ENCODE results near the gene SERINC1.
"Not testable (repeated sequence)": the region's sequence is repeated elsewhere in the genome, so short reads cannot be mapped to it uniquely, and the experiment has no call there.

SERINC1 gene

DNA sequence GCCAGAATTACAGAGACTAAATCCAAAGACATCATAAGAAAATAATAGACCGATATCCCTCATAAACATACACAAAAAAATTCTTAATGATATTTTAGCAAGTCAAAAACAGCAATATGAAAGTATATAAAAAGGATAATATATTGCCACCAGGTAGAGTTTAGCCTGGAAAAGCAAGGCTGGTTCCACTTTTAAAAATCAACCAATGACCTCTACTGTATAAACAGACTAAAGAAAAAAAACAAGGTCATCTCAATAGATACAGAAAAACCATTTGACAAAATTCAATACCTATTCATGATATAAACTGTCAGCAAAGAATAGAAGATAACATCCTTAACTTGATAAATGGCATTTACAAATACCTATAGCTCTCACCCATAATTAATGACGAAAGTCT, 9.7 kb downstream of the SERINC1 start:
- H3K4me1 ChIP-seq (ENCODE audit: control insufficient read depth, insufficient read depth, low read length): peaks cover 7% of the 10 kb centered on the region
- H3K4me3 ChIP-seq (ENCODE audit: low read length): no peak overlapping the region
- no peaks in the 10 kb centered on the region for H3K27me3 ChIP-seq (ENCODE audit: control insufficient read depth, insufficient read depth, low read length)
- H3K27ac ChIP-seq (ENCODE audit: low read depth, low read length): no peak overlapping the region
- H3K36me3 ChIP-seq (ENCODE audit: control insufficient read depth, insufficient read depth, low read length): no peaks in the 10 kb centered on the region
- no peak overlapping the region for H3K9ac ChIP-seq (ENCODE audit: low read length)

DNA sequence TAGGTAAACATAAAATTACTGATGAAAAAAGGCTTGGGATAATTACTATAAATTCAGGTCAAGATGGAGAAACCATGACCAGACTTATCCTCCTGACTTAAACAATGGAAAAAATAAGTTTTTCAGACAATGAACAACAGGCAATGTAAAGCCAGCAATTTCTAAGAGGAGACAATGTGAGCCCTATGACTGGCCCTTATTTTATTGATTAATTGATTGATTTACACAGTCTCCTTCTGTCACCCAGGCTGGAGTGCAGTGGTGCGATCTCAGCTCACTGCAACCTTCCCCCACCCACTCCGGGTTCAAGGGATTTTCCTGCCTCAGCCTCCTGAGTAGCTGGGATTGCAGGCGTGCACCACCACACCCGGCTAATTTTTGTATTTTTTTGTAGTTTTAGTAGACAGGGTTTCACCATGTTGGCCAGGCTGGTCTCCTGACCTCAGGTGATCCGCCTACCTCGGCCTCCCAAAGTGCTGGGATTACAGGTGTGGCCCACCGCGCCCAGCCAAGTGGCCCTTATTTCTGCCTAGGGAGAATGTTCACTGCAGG, 11.7 kb downstream of the SERINC1 start:
- not testable (repeated sequence) for H3K4me1 ChIP-seq (ENCODE audit: control insufficient read depth, insufficient read depth, low read length); H3K4me3 ChIP-seq (ENCODE audit: low read length); H3K36me3 ChIP-seq (ENCODE audit: control insufficient read depth, insufficient read depth, low read length); H3K27me3 ChIP-seq (ENCODE audit: control insufficient read depth, insufficient read depth, low read length); H3K27ac ChIP-seq (ENCODE audit: low read depth, low read length); H3K9ac ChIP-seq (ENCODE audit: low read length)

DNA sequence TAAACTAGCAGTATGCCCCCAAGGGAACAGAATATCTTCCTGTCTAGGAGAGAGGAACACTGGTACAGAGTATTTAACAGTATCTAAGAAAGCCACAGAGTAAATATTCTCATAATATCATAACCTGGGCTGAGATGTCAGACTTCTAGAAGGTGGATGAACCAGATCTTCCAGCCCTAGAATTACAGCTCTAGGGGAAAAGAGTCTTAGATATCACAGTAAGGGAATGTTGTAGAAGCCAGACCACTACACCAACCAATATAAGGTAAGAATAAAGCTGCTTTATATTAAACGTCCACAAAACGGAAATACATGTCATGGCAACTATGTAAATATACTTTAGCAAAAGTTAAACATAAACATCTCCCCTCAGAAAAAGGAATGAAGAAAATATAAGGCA, 12.4 kb downstream of the SERINC1 start:
- Histone ChIP-seq H3K27me3 (ENCODE audit: control insufficient read depth, insufficient read depth, low read length) (no peaks in the 10 kb centered on the region), H3K4me3 (ENCODE audit: low read length) (no peak overlapping the region), H3K9ac (ENCODE audit: low read length) (no peak overlapping the region), H3K4me1 (ENCODE audit: control insufficient read depth, insufficient read depth, low read length) (peaks cover 7% of the 10 kb centered on the region), H3K36me3 (ENCODE audit: control insufficient read depth, insufficient read depth, low read length) (no peaks in the 10 kb centered on the region), H3K27ac (ENCODE audit: low read depth, low read length) (no peak overlapping the region)

DNA sequence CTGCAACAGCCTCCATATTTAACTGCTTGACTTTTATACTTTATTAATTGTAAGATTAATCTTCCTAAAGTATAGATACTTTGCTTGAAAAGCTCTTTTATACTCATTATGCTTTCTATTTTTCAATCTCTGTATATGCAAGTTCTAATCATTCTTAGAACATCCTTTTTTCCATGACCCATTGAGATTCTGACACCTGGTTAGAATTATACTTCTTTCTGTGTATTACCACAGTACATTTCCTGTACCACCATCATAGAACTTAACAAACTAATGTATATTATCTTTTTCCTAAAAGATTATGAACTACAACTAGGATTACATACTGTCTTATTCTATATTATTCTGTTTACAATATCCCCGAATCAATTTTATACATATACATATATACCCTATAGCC, 13.5 kb downstream of the SERINC1 start:
- no peak overlapping the region for H3K9ac ChIP-seq (ENCODE audit: low read length)
- no peak overlapping the region for H3K4me3 ChIP-seq (ENCODE audit: low read length)
- peaks cover 5% of the 10 kb centered on the region for H3K4me1 ChIP-seq (ENCODE audit: control insufficient read depth, insufficient read depth, low read length)
- H3K27me3 ChIP-seq (ENCODE audit: control insufficient read depth, insufficient read depth, low read length): no peaks in the 10 kb centered on the region
- no peak overlapping the region for H3K27ac ChIP-seq (ENCODE audit: low read depth, low read length)
- peaks cover 6% of the 10 kb centered on the region for H3K36me3 ChIP-seq (ENCODE audit: control insufficient read depth, insufficient read depth, low read length)

DNA sequence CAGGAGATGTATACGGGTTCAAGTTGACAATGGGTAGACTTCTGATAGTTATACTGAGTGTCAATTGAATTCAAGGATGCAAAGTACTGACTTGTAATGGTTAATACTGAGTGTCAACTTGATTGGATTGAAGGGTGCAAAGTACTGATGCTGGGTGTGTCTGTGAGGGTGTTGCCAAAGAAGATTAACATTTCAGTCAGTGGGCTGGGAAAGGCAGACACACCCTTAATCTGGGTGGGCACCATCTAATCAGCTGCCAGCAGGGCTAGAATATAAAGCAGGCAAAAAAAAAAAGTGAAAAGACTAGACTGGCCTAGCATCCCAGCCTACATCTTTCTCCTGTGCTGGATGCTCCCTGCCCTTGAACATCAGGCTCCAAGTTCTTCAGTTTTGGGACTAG, 16.5 kb downstream of the SERINC1 start:
- not testable (repeated sequence) for H3K4me1 ChIP-seq (ENCODE audit: control insufficient read depth, insufficient read depth, low read length); H3K36me3 ChIP-seq (ENCODE audit: control insufficient read depth, insufficient read depth, low read length); H3K27ac ChIP-seq (ENCODE audit: low read depth, low read length); H3K9ac ChIP-seq (ENCODE audit: low read length); H3K27me3 ChIP-seq (ENCODE audit: control insufficient read depth, insufficient read depth, low read length); H3K4me3 ChIP-seq (ENCODE audit: low read length)

DNA sequence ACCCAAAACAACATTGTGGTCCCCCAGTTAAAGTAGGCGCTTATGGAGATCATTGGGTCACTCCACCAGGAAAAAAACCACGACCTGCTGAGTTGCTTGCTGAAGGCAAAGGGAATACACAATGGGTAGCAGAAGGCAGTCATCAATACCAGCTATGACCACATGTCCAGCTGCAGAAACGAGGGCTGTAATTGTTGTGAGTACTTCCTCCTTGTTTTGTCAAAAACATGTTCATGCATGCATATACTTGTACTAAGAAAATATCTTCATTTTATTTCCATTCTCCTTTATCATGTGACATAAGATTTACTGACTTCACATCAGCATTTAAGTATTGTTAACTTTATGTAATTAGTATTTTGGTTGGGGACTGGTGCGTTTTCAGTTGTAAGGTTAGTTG, 16.9 kb downstream of the SERINC1 start:
- no peak overlapping the region for H3K27ac ChIP-seq (ENCODE audit: low read depth, low read length)
- H3K4me1 ChIP-seq (ENCODE audit: control insufficient read depth, insufficient read depth, low read length): peaks cover 2% of the 10 kb centered on the region
- no peak overlapping the region for H3K9ac ChIP-seq (ENCODE audit: low read length)
- no peaks in the 10 kb centered on the region for H3K27me3 ChIP-seq (ENCODE audit: control insufficient read depth, insufficient read depth, low read length)
- H3K4me3 ChIP-seq (ENCODE audit: low read length): no peak overlapping the region
- peaks cover 6% of the 10 kb centered on the region for H3K36me3 ChIP-seq (ENCODE audit: control insufficient read depth, insufficient read depth, low read length)

DNA sequence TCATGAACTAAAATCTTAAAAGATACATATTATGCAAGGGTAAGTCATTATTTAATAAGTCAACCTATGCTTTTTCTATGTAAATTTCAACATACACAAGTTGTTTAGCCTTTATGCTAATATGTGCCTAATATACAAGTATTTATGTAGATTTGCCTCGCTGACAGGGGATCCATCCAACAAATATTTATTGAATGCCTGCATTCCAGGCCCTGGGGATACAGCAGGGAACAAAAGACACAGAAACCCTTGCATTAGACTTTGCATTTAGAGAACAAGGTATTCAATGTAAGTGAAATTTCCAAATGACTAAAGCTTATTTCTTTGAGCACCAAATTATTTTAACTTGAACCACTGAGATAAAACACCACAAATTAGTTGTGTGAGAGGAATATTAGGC, 19.1 kb downstream of the SERINC1 start:
- Histone ChIP-seq H3K27me3 (ENCODE audit: control insufficient read depth, insufficient read depth, low read length) (no peaks in the 10 kb centered on the region), H3K4me3 (ENCODE audit: low read length) (no peak overlapping the region), H3K9ac (ENCODE audit: low read length) (no peak overlapping the region), H3K36me3 (ENCODE audit: control insufficient read depth, insufficient read depth, low read length) (peaks cover 10% of the 10 kb centered on the region), H3K27ac (ENCODE audit: low read depth, low read length) (no peak overlapping the region), H3K4me1 (ENCODE audit: control insufficient read depth, insufficient read depth, low read length) (no peaks in the 10 kb centered on the region)

DNA sequence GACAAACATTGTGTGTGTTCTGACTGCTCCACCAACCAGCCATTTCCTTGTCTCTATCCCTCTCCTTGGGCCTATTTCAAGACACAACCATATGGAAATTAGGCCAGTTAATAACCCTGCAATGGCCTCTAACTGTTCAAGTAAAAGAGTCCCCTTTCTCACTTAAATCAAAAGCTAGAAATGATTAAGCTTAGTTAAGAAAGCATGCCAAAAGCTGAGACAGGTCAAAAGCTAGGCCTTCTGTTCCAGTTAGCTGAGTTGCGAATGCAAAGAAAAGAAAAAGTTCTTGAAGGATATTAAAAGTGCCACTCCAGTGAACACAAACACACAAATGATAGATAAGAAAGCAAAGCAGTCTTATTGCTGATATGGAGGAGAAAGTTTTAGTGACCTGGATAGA, 22.5 kb downstream of the SERINC1 start:
- no peak overlapping the region for H3K27ac ChIP-seq (ENCODE audit: low read depth, low read length)
- H3K9ac ChIP-seq (ENCODE audit: low read length): no peak overlapping the region
- H3K36me3 ChIP-seq (ENCODE audit: control insufficient read depth, insufficient read depth, low read length): peaks cover 14% of the 10 kb centered on the region
- H3K4me1 ChIP-seq (ENCODE audit: control insufficient read depth, insufficient read depth, low read length): no peaks in the 10 kb centered on the region
- H3K27me3 ChIP-seq (ENCODE audit: control insufficient read depth, insufficient read depth, low read length): no peaks in the 10 kb centered on the region
- no peak overlapping the region for H3K4me3 ChIP-seq (ENCODE audit: low read length)

DNA sequence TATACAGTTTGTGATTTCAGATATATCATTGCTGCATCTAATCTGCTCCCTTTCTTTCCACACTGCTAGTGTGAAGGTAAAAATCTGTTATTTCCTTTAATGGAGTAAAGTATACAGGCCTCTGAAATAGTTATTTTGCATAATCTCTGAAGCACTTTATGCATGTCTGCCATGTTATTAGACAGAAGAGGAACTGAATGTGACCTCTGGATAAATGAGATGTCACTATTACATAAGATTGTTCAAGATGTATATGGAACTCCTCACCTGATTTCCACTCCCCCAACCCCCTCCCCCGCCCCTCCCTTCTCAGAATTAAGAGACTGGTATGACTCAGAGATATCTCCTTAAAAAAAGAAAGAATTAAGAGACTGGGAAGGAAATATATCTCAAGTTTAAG, 26.3 kb downstream of the SERINC1 start:
- Histone ChIP-seq H3K27ac (ENCODE audit: low read depth, low read length) (no peak overlapping the region), H3K27me3 (ENCODE audit: control insufficient read depth, insufficient read depth, low read length) (no peaks in the 10 kb centered on the region), H3K9ac (ENCODE audit: low read length) (no peak overlapping the region), H3K36me3 (ENCODE audit: control insufficient read depth, insufficient read depth, low read length) (peaks cover 11% of the 10 kb centered on the region), H3K4me3 (ENCODE audit: low read length) (no peak overlapping the region), H3K4me1 (ENCODE audit: control insufficient read depth, insufficient read depth, low read length) (no peaks in the 10 kb centered on the region)

DNA sequence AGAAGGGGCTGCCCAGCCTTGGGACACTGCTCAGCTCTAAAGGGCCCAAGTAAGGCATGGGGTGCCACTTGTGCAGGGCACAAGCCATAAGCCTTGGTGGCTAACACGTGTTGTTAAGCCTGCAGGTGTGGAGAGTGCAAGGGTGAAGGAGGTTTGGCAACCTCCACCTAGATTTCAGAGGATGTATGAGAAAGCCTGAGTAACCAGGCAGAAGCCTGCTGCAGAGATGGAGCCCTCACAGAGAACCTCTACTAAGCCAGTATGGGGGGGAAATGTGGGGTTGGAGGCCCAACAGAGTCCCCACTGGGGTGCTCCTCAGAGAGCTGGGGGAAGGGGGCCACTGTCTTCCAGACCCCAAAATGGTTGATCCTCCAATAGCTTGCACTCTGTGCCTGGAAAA, 32.6 kb downstream of the SERINC1 start:
- Histone ChIP-seq H3K27me3 (ENCODE audit: control insufficient read depth, insufficient read depth, low read length) (no peaks in the 10 kb centered on the region), H3K9ac (ENCODE audit: low read length) (no peak overlapping the region), H3K27ac (ENCODE audit: low read depth, low read length) (no peak overlapping the region), H3K4me3 (ENCODE audit: low read length) (no peak overlapping the region), H3K36me3 (ENCODE audit: control insufficient read depth, insufficient read depth, low read length) (peaks cover 18% of the 10 kb centered on the region), H3K4me1 (ENCODE audit: control insufficient read depth, insufficient read depth, low read length) (no peaks in the 10 kb centered on the region)

DNA sequence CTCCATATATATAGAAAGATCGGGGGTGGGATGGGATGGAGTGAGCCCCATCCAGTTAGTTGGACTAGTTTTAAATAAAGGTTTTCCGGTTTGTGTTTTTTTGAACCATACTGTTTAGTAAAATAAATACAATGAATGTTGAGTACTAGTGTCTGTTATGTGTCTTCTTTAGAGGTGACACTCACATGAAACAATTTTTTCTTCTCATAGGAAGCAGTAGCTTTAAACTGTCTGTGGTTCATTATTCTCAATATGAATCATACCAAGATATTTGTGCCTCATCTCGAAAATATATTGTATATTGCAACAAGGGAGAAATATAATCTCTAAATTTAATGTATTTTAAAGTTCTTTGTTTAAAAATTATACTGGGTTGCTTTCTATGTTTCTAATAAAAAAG, 38.8 kb downstream of the SERINC1 start:
- H3K27me3 ChIP-seq (ENCODE audit: control insufficient read depth, insufficient read depth, low read length): no peaks in the 10 kb centered on the region
- peaks cover 2% of the 10 kb centered on the region for H3K36me3 ChIP-seq (ENCODE audit: control insufficient read depth, insufficient read depth, low read length)
- no peaks in the 10 kb centered on the region for H3K4me1 ChIP-seq (ENCODE audit: control insufficient read depth, insufficient read depth, low read length)
- no peak overlapping the region for H3K27ac ChIP-seq (ENCODE audit: low read depth, low read length)
- H3K9ac ChIP-seq (ENCODE audit: low read length): no peak overlapping the region
- no peak overlapping the region for H3K4me3 ChIP-seq (ENCODE audit: low read length)

DNA sequence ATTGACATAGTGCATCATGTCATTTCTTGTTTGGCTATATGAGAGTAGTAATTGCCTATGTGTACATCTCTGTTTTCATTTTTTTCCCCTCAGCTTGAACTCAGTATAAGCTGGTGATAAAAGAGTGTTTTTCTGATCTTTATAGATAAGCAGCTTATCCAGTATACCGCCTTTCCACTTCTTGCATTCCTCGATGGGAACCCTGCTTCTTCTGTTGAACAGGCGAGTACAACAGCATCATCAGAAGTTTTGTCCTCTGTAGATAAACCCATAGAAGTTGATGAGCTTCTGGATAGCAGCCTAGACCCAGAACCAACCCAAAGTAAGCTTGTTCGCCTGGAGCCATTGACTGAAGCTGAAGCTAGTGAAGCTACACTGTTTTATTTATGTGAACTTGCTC, 39.8 kb downstream of the SERINC1 start:
- Histone ChIP-seq H3K4me3 (ENCODE audit: low read length) (no peak overlapping the region), H3K27me3 (ENCODE audit: control insufficient read depth, insufficient read depth, low read length) (no peaks in the 10 kb centered on the region), H3K9ac (ENCODE audit: low read length) (no peak overlapping the region), H3K4me1 (ENCODE audit: control insufficient read depth, insufficient read depth, low read length) (no peaks in the 10 kb centered on the region), H3K27ac (ENCODE audit: low read depth, low read length) (no peak overlapping the region), H3K36me3 (ENCODE audit: control insufficient read depth, insufficient read depth, low read length) (peaks cover 2% of the 10 kb centered on the region)

DNA sequence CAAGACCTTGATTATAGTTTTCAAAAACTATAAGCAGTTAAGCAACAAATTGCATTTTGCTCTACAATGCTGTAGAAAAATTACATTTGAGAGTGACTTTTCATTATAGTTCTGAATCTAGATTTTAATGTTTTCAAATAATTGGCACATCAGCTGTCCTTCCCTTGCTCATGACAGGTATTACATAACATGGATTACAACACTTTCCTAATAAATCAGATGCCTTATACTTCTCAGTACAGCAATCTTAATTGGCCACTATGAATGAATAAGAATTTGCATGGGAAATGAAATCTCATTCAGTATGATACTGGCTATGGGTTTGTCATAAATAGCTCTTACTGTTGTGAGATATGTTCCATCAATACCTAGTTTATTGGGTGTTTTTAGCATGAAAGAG, 42.3 kb downstream of the SERINC1 start:
- Histone ChIP-seq H3K27ac (ENCODE audit: low read depth, low read length) (no peak overlapping the region), H3K9ac (ENCODE audit: low read length) (no peak overlapping the region), H3K4me3 (ENCODE audit: low read length) (no peak overlapping the region), H3K4me1 (ENCODE audit: control insufficient read depth, insufficient read depth, low read length) (no peaks in the 10 kb centered on the region), H3K27me3 (ENCODE audit: control insufficient read depth, insufficient read depth, low read length) (no peaks in the 10 kb centered on the region), H3K36me3 (ENCODE audit: control insufficient read depth, insufficient read depth, low read length) (no peaks in the 10 kb centered on the region)
